ENCODE measurements around the gene CCT5. TPM values are rescaled to one million over a fixed set of nuclear protein-coding genes. Genes with fewer than 3 reads are reported as not detected.

The CCT5 gene
- total RNA-seq, 1 experiment from 2014 or later: 532 TPM

GRCh38 chr5:10288592-10289219 is 38.6 kb downstream of the CCT5 start:
- WGBS (ENCODE audit: extremely low coverage, insufficient read length, low lambda C conversion rate): no CpG with 5 or more reads among the region's 13 CpGs
- no peaks in the 10 kb centered on the region for H3K79me1 ChIP-seq (ENCODE audit: insufficient read depth, low read depth, low read length, poor library complexity, severe bottlenecking)
- H2AK5ac ChIP-seq (ENCODE audit: insufficient read length, low read length): no peak overlapping the region
- no peak overlapping the region for H2AFZ ChIP-seq (ENCODE audit: low read length)
- H3K4me2 ChIP-seq (ENCODE audit: insufficient read depth, insufficient read length, low read length): no peak overlapping the region
- no peak overlapping the region for H2BK5ac ChIP-seq (ENCODE audit: insufficient read length, low read length)
- no peak overlapping the region for H4K91ac ChIP-seq (ENCODE audit: insufficient read length, low read depth, low read length)
- Mint-ChIP-seq H3K9me3 (peaks cover 1 to 2% of the 10 kb centered on the region in 2 experiments; a peak in 4 of 5 replicates), H3K4me3 (no peak overlapping the region), H3K27ac (no peak overlapping the region), H3K4me1 (peaks cover 8 to 9% of the 10 kb centered on the region in 2 experiments), H3K27me3 (ENCODE audit: low read depth) (no peaks in the 10 kb centered on the region), H3K36me3 (ENCODE audit: insufficient read depth in 1 of 3, low read depth in 3 of 3) (peaks cover 12 to 18% (median 14%) of the 10 kb centered on the region in 3 experiments)
- H3K56ac ChIP-seq (ENCODE audit: insufficient read length, low read depth, low read length): no peak overlapping the region
- no peak overlapping the region for H3K23ac ChIP-seq (ENCODE audit: insufficient read length, low read depth, low read length)
- no peak overlapping the region for H2BK12ac ChIP-seq (ENCODE audit: insufficient read length, low read depth, low read length)
- no peak overlapping the region for H3K4ac ChIP-seq (ENCODE audit: low read depth, low read length)
- no peaks in the 10 kb centered on the region; the same call in 1 of the 2 replicates for H3K79me2 ChIP-seq (ENCODE audit: insufficient read depth, low read length)
- H3K18ac ChIP-seq (ENCODE audit: insufficient read length, low read depth, low read length): no peak overlapping the region
- no peak overlapping the region for H3K14ac ChIP-seq (ENCODE audit: insufficient read depth, low read length)
- H2BK120ac ChIP-seq (ENCODE audit: low read depth, low read length, poor library complexity, severe bottlenecking): no peak overlapping the region
- no peak overlapping the region for H4K8ac ChIP-seq (replicated peaks; ENCODE audit: insufficient read length, low read depth, low read length)
- H3T11ph ChIP-seq (ENCODE audit: low read length): no peak overlapping the region
- no peaks in the 10 kb centered on the region for H3K27me3 ChIP-seq (ENCODE audit: insufficient read depth, low read length)
- H4K20me1 ChIP-seq (ENCODE audit: control insufficient read depth, insufficient read depth, insufficient read length): no peaks in the 10 kb centered on the region
- H2BK20ac ChIP-seq (ENCODE audit: low read depth, low read length, poor library complexity, severe bottlenecking): no peak overlapping the region
- no peak overlapping the region for H2BK15ac ChIP-seq (ENCODE audit: low read depth, low read length)
- H3K9me3 ChIP-seq (ENCODE audit: control insufficient read depth, low read depth, low read length): no peaks in the 10 kb centered on the region
- no peaks in the 10 kb centered on the region for H3K4me1 ChIP-seq (ENCODE audit: insufficient read depth, low read length)
- no peak overlapping the region for H3K27ac ChIP-seq (ENCODE audit: insufficient read length, low read depth, low read length)
- no peak overlapping the region for H3K9ac ChIP-seq (ENCODE audit: extremely low read depth, insufficient read length, low read length)
- no peak for TF ChIP-seq CTCF (conservative IDR thresholded peaks at IDR 0.05)
- DNase-seq: no peak
- no peak overlapping the region for H4K5ac ChIP-seq (ENCODE audit: insufficient read length, low read depth, low read length)
- H3K23me2 ChIP-seq (ENCODE audit: insufficient read length, low read depth, low read length, poor library complexity, severe bottlenecking): no peaks in the 10 kb centered on the region

Measured in H9 (cell line).